ENCODE data around the gene PNN. TPM values are rescaled to one million over a fixed set of nuclear protein-coding genes. Genes with fewer than 3 reads are reported as not detected.

The PNN gene
- total RNA-seq, 4 donors from 2014 or later = 38.2 to 40.2 (median 38.7) TPM

DNA sequence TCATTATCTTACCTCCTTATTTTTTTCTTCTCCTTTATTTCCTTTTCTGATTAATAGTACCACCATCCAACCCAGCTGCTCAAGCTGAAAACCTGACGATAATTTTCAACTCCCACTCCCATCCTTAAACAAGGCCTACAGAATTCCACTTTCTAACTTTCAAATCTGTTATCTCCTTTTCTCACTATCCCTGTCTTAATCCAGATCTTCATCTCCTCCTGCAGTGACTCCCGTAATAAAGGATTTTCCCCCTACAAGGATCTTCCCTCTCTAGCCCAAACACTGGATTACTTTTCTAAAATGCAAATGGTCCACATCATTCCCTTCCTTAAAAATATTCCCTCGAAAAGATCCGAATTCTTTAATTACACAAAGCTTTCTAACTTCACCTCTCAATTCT is 6.5 kb upstream of the PNN start:
- H3K27ac ChIP-seq = peak overlapping the region in 1 of 4 donors; percentile 98
- no peak for DNase-seq (ENCODE audit: low spot score in 2 of 2)
- peak overlapping the region in 1 of 4 donors; percentile 89 for H3K4me3 ChIP-seq
- no peaks in the 10 kb centered on the region for H3K27me3 ChIP-seq
- H3K9me3 ChIP-seq = no peaks in the 10 kb centered on the region
- TF ChIP-seq POLR2A (IDR thresholded peaks at IDR 0.05) (no peak), EP300 (IDR thresholded peaks at IDR 0.05) (no peak)
- TF ChIP-seq, protein P1, sequence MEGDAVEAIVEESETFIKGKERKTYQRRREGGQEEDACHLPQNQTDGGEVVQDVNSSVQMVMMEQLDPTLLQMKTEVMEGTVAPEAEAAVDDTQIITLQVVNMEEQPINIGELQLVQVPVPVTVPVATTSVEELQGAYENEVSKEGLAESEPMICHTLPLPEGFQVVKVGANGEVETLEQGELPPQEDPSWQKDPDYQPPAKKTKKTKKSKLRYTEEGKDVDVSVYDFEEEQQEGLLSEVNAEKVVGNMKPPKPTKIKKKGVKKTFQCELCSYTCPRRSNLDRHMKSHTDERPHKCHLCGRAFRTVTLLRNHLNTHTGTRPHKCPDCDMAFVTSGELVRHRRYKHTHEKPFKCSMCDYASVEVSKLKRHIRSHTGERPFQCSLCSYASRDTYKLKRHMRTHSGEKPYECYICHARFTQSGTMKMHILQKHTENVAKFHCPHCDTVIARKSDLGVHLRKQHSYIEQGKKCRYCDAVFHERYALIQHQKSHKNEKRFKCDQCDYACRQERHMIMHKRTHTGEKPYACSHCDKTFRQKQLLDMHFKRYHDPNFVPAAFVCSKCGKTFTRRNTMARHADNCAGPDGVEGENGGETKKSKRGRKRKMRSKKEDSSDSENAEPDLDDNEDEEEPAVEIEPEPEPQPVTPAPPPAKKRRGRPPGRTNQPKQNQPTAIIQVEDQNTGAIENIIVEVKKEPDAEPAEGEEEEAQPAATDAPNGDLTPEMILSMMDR (IDR thresholded peaks at IDR 0.05) = no peak
- 55 to 61% methylated on average over 4 of the region's 4 CpGs for WGBS, 2 donors
- peaks cover 0 to 17% (median 0%) of the 10 kb centered on the region in 3 donors for H3K36me3 ChIP-seq
- H3K4me1 ChIP-seq = peaks cover 0 to 52% (median 14%) of the 10 kb centered on the region in 4 donors

- H3K27me3 ChIP-seq = no peaks in the 10 kb centered on the region
- WGBS, 2 donors = 0% methylated on average over 7 of the region's 7 CpGs
Observed at GRCh38 chr14:39169541-39169900, 5.5 kb upstream of the PNN start.

DNA sequence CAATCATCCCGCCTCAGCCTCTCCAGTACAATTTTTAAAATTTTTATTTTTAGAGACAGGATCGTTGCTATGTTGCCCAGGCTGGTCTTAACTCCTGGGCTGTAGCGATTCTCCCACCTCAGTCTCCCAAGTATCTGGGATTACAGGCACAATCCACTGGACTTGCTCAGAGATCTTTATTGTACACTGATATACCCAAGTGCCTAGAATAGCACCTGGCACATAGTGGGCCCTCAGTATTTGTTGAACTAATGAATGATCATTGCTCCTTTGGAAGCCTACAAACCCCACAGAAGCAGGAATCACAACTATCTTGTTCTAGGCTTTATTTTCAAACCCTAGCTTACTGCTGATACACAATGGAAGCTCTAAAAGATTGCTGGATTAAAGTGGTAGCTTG is 1.9 kb upstream of the PNN start:
- TF ChIP-seq EP300 (IDR thresholded peaks at IDR 0.05) = no peak
- TF ChIP-seq, protein P1 (IDR thresholded peaks at IDR 0.05) = no peak
- no peak for TF ChIP-seq POLR2A (IDR thresholded peaks at IDR 0.05)
- 90 to 91% methylated on average over 3 of the region's 3 CpGs for WGBS, 2 donors
- no peaks in the 10 kb centered on the region for H3K9me3 ChIP-seq
- H3K4me3 ChIP-seq = no peak overlapping the region
- DNase-seq (ENCODE audit: low spot score in 2 of 2) = no peak
- no peaks in the 10 kb centered on the region for H3K27me3 ChIP-seq
- H3K27ac ChIP-seq = peak overlapping the region in 1 of 4 donors; percentile 93
- H3K4me1 ChIP-seq = peaks cover 0 to 37% (median 21%) of the 10 kb centered on the region in 4 donors
- H3K36me3 ChIP-seq = peaks cover 2 to 15% (median 5%) of the 10 kb centered on the region in 3 donors

More at GRCh38 chr14:39169541-39169900, 5.5 kb upstream of the PNN start:
- DNase-seq (ENCODE audit: low spot score in 2 of 2) = no peak
- peaks cover 0 to 47% (median 14%) of the 10 kb centered on the region in 4 donors for H3K4me1 ChIP-seq
- peak overlapping the region; percentile 84 to 94 (median 90) for H3K4me3 ChIP-seq
- TF ChIP-seq POLR2A (IDR thresholded peaks at IDR 0.05) (no peak), EP300 (IDR thresholded peaks at IDR 0.05) (no peak)
- TF ChIP-seq, protein P1 (IDR thresholded peaks at IDR 0.05) = no peak
- H3K9me3 ChIP-seq = no peaks in the 10 kb centered on the region
- peaks cover 0 to 12% (median 0%) of the 10 kb centered on the region in 3 donors for H3K36me3 ChIP-seq
- peak overlapping the region; percentile 97 to 99 (median 98) for H3K27ac ChIP-seq

DNA sequence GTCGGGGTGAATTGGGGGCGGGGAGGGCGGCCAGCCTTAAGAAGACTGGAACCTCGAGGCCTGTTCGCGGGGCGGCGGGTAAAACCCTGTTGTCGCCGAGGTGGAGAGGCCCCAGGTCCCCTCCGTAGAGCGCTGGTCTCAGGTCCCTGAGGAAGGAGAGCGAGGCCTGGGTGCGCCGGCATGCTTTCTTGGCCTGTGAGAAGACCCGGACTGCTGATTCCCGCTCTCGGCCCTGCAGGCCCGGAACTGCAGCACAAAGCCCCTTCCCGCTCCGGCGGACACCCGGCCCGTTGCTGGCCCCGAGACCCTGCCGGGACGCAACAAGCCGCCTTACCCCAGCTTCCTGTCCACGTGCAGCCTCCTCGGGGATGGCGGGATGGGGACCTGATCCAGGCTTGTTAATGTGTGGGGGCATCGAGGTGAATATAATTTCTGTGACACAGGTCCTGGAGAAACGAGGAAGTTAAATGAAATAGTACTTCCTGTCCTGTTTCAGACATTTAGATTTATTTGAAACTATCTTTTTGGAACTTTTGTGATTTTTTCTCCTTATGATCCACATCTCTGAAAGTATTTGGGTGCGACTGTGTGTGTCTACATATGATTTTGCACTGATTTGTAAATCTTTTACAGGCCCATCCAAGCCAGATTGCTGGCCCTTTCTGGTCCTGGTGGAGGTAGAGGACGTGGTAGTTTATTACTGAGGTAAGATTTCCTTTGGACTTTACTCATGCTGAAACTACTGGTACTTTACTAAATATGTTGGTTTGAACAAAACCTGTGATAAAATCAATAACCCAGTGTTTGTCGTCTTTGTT is 600 bp downstream of the PNN start:
- 2% methylated on average over 21 to 35 of the region's 36 CpGs for WGBS, 2 donors
- no peak for DNase-seq (ENCODE audit: low spot score in 2 of 2)
- Histone ChIP-seq H3K4me1 (peaks cover 0 to 30% (median 11%) of the 10 kb centered on the region in 4 donors), H3K27ac (peak overlapping the region; percentile 90 to 97 (median 92)), H3K9me3 (no peaks in the 10 kb centered on the region), H3K27me3 (no peaks in the 10 kb centered on the region), H3K4me3 (peak overlapping the region; percentile 61 to 96 (median 86)), H3K36me3 (peaks cover 7 to 39% (median 19%) of the 10 kb centered on the region in 3 donors)
- TF ChIP-seq, protein P1 (IDR thresholded peaks at IDR 0.05) = peak in 1 of 5 experiments; percentile 1
- no peak for TF ChIP-seq POLR2A (IDR thresholded peaks at IDR 0.05)
- TF ChIP-seq EP300 (IDR thresholded peaks at IDR 0.05) = no peak

All from tibial nerve (tissue), 4 donors.